ENCODE data around the gene FGF5. TPM values are rescaled to one million over a fixed set of nuclear protein-coding genes. Genes with fewer than 3 reads are reported as not detected.
"Not testable (repeated sequence)": the region's sequence is repeated elsewhere in the genome, so short reads cannot be mapped to it uniquely, and the experiment has no call there.

The FGF5 gene, protein sequence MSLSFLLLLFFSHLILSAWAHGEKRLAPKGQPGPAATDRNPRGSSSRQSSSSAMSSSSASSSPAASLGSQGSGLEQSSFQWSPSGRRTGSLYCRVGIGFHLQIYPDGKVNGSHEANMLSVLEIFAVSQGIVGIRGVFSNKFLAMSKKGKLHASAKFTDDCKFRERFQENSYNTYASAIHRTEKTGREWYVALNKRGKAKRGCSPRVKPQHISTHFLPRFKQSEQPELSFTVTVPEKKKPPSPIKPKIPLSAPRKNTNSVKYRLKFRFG
- 1 to 10 TPM in 7 of 12 donors, under 1 TPM in 4, not detected in 1; 0.47 to 2.4 (median 1.4) TPM for polyA plus RNA-seq (ENCODE audit: insufficient read length in 12 of 12)
- long read RNA-seq, donor 1: 0 reads
- long read RNA-seq, donor 2: 0 reads
- long read RNA-seq, donor 3, full-length matches to known transcripts: 1 of 1 reads
- long read RNA-seq, donor 3, partial matches to known transcripts: 0 of 1 reads
- long read RNA-seq, donor 3, other reads (novel, unspliced or antisense): 0 of 1 reads
- long read RNA-seq, donor 4: 0 reads
- long read RNA-seq, donor 5: 0 reads
- long read RNA-seq, donor 6: 0 reads
- long read RNA-seq, donor 7: 0 reads
- long read RNA-seq, donor 8, full-length matches to known transcripts: 1 of 1 reads
- long read RNA-seq, donor 8, partial matches to known transcripts: 0 of 1 reads
- long read RNA-seq, donor 8, other reads (novel, unspliced or antisense): 0 of 1 reads
- long read RNA-seq, donor 9: 0 reads
- long read RNA-seq, donor 10: 0 reads
- long read RNA-seq, donor 11, full-length matches to known transcripts: 1 of 1 reads
- long read RNA-seq, donor 11, partial matches to known transcripts: 0 of 1 reads
- long read RNA-seq, donor 11, other reads (novel, unspliced or antisense): 0 of 1 reads

DNA sequence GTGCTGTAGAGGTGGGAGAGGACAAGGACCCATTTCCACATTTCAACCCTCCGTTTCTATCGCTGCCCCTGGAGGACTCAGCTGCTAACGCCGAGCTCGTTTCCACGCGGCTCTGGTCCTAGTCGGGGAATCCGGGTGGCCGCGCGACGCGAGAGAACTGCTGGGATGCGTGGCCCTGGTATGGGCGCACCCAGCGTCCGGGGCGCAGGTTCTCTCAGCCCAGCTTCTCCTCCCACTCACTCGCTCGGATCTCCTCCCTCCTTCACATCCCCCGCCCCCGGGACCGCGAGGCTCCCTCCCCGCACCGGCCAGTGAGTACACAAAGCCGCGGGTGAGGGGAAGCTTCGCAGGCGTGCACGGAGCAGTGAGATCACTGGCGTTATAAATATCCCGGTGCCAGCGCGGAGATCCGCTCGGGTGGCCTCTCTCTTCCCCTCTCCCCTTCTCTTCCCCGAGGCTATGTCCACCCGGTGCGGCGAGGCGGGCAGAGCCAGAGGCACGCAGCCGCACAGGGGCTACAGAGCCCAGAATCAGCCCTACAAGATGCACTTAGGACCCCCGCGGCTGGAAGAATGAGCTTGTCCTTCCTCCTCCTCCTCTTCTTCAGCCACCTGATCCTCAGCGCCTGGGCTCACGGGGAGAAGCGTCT is at the start of gene FGF5:
Gene FGF5, plus strand, starts transcription at position 412 of the 649 bp plus-strand sequence. Its CDS starts 161 bp downstream, at position 573.
- peak; percentile 54 for DNase-seq

DNA sequence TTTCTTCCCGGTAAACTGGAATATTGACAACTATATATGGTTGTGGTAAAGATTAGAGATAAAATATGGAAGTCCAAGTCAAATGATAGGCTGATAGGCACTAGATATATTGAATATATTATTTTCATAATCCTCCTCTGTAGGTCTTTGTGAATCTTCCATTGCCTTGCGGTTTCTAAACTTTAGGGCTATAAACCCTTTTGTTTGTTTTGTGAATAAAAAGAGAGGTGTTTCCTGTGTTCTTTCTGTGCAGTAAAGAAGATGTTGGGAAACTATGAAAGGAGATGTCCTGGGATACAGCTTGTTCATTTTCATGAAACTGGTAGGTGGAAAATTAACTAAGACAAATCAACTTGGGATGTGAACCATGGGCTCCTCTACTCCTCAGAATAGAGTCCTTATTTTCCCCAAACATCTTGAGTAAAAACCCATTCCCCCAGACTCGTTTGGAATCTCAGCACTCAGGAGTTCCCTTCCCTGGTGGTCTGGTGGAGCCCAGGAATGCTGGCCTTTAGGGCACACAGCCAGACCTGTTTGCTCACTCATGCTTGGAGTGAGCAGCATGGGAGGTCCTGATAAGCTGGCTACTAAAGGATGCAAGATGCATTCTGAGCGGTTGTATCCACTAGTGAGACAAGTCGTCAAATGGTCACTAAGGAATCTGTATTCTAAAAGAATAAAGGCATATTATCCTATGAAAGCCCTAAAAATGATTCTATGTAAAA is 47.0 kb upstream of the FGF5 start:
- no peak for DNase-seq

DNA sequence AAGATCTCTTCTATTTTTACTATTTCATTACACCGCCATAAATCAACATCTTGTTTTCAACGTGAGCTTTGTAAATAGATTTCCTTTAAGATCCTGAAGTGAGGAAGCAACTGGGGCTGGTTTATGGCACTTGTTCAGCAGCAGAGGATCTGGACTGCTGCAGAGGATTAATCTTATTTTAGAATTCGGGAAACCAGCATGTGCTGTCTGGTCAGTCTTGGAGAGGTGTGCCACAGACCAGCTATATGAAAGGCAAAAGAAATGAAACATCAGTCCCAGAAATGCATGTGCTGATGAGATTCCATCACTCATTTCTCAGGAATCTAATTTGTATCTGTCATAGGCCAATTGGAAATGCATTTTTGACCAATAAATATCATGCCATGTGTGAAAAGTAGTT is 45.8 kb upstream of the FGF5 start:
- DNase-seq: no peak

DNA sequence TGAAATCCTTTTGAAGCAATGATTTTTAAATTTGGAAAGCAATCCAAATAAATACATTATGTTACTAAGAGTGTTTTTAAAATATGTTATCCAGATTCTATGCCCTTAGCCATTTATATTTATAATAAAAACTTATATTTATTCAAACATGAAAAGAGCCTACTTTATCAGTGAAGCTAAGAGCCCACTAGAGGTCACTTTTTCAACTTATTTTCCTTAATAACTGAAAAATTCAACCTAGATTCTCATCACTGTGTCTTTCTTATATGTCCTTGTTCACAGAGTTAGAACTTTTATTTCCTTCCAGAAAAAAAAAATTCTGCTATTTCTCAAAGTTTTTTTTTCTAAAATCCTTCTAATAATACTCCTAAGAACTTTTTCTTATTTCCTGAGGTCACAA is 45.3 kb upstream of the FGF5 start:
- DNase-seq: no peak

DNA sequence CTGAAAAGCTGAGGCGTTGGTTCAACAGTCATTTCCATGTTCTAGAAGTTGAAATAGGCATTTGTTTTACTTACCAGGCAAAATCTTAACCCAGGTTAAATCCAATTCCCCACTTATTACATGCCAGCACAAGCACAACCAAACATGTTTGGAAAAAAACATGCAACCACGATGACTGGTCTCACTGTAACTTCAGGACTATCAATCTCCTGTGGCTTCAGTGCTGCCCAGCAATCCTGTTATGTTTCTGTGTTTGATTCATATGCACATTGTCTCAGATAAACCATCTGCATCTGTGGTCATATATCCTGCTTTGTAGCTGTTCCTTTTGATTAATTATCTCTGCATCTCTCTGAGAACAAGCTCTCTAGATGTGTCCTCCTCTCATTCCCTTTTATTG is 40.9 kb upstream of the FGF5 start:
- DNase-seq: no peak

DNA sequence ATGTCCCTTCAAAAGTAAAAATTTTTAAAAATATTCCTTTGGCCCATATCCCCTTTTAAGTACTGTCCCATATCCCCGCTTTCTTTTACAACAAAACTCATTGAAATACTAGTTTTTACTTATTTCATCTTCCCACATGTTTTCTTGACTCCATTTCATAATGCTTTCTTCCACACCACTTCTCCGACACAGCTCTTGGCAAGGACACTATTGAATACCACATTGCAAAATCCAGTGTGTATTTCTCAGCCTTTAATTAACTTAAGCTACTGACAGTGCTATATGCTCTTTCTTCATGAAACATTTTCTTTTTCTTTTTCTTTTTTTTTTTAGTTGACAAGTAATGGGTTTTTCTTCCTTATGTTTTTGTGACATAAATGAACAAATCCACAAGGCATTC is 40.4 kb upstream of the FGF5 start:
- no peak for DNase-seq

DNA sequence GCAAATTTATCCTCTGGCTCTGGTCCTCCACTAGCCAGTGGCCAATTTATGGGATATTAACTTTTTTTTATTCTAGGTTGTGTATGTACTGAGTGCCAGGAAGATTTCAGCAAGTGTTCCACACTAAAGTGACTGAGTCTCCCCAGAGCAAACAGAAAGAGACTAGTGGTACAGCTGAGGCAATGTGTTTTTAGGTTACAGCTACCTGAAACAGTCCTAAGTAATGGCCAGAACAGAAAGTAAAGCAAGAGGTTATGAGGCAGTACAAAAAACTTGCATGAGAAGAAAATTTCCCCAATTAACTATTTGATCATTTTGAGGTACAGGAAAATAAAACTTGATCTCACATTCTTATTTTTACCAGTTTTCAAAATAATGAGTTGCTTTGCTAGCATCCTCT is 38.0 kb upstream of the FGF5 start:
- no peak for DNase-seq

DNA sequence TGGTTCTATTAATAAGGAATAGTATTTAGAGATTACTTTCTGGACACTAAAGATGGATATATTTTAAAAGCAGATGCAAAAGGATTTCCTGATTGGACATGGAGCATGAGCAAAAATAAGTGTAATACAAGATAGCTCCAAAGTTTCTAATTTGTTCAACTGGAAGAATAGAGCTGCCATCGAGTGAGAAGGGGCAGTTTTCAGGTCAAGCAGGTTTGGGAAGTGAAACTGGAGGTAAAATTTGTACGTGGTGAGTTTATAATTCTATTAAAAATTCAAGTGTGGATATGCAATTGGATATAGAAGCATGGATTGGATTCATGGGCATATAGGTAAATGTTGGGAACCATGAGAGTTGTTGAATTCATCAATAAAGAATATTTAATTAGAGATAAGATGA is 37.3 kb upstream of the FGF5 start:
- DNase-seq: no peak

DNA sequence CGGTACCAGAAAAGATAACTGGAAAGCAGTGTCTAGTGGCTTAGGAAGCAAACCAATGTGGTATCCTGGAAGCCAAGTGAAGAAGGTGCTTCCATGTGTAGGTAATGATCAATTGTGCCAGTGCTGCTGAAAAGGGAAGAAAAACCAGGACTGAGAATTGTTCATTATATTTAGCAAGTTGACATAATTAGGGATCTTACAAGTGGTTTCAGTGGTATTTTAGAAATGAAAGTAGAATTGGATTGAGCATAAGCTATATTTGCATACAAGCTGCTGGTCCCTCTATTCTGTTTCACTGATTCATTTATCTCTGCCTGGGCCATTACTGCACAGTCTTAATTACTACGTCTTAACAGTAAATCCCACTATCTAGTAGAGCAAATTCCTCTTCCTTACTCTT is 36.9 kb upstream of the FGF5 start:
- DNase-seq: no peak

DNA sequence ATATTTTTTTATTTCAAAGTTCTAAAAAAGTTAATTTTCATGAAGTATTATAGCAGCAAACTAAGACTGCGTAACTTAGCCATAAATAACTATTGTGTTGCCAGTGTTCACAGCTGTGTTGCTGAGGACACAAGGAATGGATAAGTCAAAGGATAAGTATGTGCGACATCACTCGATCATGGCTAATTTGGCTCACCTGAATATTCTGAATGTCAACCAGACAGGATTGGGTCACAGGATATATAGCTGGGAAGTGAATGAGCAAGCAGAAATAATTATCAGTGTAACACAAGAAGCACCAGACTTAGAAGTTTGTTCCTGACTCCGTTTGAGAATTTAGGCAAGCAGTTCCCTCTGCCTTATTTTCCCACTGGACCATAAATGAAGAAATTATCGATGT is 35.3 kb upstream of the FGF5 start:
- no peak for DNase-seq

DNA sequence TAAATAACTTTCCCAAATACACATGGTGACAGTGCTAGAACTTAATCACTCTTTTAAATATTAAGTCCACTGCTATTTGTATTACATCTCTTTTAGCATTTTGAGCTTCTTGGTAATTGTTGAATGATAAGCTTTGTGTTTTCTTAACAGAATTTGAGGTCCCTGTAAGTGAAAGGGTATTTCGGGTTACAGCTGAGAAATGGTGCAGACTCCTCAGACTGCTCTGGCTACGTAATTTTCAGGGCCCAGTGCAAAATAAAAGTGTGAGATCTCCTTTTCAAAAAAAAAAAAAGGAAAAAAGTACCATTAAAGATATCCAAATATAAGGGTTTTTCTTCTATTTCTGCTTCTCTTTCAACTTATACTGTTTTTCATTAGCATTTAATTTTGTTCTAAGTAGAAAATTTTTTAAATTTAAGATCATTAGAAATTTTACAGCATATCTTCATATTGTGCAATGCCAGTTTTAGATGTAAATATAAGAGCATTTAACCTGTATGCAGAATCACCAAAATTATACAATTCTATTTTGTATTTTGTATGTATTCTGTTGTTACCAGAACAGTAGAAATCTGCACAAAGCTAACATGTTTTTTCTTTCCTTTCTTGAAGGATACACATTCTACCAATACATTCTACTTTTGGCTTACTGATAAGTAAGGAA is 33.6 kb upstream of the FGF5 start:
- no peak for DNase-seq

DNA sequence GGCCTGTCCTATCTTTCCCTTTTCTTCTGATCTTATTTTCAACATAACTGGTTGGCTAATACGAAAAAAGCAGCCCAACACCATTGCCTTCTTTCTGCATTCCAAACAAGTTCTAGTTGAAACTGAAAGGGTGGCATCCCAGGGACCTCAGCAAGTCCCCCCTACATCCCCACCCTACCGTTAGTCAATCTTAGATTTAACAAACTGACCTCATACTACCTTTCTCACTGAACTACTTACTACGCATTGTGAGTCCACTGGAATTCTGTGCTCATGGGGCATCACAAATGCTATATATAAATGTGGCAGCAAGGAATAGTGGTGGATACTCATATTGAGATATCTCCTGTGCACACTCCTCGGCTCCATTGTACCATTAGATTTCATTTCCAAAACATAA is 33.1 kb upstream of the FGF5 start:
- no peak for DNase-seq

DNA sequence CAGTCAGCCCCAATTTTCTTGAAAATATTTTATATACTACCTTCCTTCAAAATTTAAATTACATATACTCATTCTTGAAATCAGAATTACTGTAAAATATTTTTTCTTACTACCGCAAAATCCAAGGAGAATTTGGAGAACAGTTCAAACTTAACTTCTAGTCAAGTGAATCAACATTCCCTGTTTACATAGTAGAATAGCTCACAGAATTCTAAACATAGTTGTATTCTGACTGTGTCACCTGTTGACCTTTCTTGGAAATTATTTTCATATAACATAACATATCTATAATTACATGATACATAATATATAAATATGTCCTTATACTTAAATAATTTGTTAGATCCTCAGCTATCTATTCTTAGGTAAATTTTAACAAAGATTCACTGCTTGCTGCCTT is 31.0 kb upstream of the FGF5 start:
- DNase-seq: no peak

DNA sequence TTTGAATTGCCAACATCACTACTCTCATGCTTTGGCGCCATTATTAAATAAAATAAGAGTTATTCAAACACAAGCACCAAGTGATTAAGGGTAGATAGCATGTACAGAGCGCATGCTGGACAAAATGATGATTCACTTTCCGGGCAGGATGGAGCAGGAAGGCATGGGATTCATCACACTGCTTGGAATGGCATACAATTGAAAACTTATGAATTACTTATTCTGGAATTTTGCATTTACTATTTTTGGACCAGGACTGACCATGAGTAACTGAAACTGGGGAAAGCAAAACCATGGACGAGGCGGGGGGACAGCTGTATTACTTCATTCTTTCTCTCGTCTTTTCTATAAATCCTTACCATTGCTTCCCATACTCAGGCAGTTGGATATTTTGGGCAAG is 28.5 kb upstream of the FGF5 start:
- no peak for DNase-seq

DNA sequence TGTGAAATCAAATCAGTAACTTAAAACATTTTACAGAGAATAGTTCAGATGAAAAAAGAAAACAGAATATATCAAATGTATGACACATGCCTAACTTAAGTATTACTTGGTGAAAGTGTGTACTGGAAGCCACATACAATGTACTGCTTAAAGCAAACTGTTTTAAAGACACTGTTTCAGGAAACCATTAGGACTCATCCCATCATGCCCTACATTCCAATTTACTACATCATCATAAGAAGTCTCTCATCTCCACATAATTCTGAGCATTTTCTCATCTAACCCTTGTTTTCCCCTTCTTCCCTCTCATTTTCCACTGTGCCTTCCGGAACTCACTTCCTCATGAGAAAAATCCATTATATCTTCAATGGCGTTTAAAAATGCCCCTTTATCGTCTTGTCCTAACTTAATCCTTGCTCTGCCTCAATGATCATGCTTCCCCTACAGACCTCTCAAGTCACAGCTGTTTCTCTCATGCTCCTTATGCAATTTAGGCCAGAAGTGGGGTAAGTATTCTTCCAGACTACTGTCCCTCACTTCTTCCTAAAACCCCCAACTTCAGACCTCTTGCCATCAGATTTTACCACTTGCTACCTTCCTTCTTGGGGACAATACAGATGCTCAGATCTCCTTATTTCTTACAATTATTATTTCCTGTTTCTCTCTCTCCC is 26.8 kb upstream of the FGF5 start:
- DNase-seq: no peak

DNA sequence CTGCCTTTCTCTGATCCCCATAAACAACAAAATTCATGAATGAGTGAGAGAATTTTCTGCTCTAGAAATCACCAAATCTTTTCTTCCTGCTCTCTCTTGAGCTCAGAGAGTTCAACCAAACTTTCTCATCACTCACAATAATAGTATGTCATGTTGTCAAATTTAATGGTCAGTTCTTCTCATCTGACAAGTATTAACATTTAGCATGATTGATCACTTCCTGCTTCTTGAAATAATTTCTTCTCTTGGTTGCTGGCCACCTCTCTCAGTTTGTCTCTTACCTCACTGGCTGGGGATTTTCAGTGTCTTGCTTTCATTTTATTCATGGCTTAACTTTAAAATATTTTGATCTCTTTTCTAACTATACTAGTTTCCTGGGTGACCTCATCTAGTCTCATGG is 25.5 kb upstream of the FGF5 start:
- DNase-seq: no peak

DNA sequence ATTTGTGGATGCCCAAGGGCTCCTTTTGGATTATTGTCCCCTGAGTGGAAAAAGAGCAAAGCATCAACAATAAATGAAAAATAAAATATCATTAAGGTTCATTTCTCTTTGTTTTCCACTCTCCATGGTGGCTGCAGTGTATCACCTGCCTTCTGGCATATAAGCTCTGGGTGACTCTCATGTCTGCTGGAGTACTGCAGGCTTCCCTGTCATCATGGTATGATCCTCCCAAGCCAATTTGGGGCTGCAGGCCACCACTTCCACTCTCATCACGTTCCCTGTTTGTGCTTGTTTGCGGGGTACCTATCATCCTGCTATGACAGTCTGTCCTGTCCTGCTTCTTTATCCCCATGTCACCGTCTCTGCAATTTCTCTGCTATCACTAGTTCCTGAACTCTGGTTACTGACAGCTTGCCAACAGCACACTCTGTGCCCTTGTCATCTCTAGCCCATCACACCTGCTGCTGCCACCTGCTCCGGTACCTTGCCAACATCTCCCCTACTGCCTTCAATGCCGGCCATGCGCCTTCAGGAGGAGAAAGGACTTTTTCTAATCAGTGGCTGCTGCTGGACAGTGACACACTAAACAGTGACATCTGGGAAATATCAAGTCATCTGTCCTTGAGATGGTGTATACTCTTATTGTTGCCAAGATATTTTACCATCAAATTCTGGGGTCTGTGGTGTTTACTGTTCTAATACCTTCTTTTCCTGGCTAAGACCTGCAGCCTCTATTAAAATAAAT is 23.0 kb upstream of the FGF5 start:
- no peak for DNase-seq

DNA sequence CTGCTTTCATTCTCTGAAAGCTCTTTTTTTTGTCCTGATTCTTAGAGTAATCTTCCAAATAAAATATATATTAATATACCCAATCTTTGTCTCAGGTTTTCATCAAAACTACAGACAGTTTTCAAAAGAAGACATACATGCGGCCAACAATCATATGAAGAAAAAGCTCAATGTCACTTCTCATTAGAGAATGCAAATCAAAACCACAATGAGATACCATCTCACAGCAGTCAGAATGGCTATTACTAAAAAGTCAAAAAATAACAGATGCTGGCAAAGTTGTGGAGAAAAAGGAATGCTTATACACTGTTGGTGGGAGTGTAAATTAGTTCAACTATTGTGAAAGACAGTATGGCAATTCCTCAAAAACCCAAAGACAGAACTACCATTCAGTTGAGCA is 19.0 kb upstream of the FGF5 start:
- DNase-seq: not testable (repeated sequence)

DNA sequence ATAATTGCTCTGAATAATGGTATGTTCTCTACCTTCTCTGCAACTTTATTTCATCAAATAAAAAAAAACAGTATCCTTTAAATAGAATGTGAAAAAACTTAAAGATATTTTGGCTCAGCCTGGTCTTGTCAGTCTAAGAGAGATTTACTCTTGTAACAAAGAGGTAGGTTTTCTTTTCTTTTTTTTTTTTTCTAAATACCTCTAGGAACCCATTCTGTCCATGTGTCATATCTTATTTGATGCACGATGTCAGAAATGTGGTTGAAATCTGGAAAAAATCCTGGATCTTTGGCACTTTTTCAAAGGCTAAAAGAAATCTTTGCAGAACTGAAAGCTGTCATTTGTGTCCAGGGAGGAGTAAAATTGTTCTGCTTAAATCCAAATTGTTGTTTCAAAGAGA is 17.3 kb upstream of the FGF5 start:
- no peak for DNase-seq

DNA sequence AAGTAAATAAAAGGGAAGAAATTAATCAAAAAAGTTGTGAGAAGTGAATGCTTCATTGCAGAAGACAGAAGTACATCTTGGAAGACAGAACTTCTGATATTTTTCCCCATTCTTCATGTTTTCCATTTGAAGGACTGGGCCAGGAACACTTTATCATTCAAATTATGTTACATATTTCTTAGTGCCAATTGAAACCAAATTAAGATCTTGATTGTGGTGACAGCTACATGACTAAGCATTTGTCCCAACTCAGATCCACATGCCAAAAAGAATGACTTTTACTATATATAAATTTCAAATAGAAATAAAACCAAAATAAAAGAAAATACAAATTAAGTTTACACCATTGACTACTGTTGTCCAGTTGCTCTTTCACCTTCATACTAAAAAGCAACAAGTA is 14.0 kb upstream of the FGF5 start:
- no peak for DNase-seq

Data from muscle of arm (tissue), 14 donors.